Measurements from ENCODE around the gene CDO1.
A peak's percentile ranks its signal among the peaks of the same experiment; 100 is the strongest.
"Not testable (repeated sequence)": the region's sequence is repeated elsewhere in the genome, so short reads cannot be mapped to it uniquely, and the experiment has no call there.

The CDO1 gene

GRCh38 chr5:115829913-115830312, 13.5 kb upstream of the CDO1 start:
- DNase-seq (ENCODE audit: low read depth) = no peak

- DNase-seq (ENCODE audit: low read depth) = no peak
Observed at GRCh38 chr5:115825948-115826347, 9.5 kb upstream of the CDO1 start.

- DNase-seq (ENCODE audit: low read depth) = not testable (repeated sequence)
Observed at GRCh38 chr5:115824983-115825382, 8.5 kb upstream of the CDO1 start.

GRCh38 chr5:115820846-115821245, 4.4 kb upstream of the CDO1 start:
- no peak for DNase-seq (ENCODE audit: low read depth)

- DNase-seq (ENCODE audit: low read depth) = no peak
Observed at GRCh38 chr5:115818821-115819220, 2.4 kb upstream of the CDO1 start.

GRCh38 chr5:115817386-115817785, 927 bp upstream of the CDO1 start:
- no peak for DNase-seq (ENCODE audit: low read depth)

- DNase-seq (ENCODE audit: low read depth) = no peak
Observed at GRCh38 chr5:115815693-115816225, 700 bp downstream of the CDO1 start.

GRCh38 chr5:115815006-115815692, 1.3 kb downstream of the CDO1 start:
- DNase-seq (ENCODE audit: low read depth) = no peak

- DNase-seq (ENCODE audit: low read depth) = no peak
Observed at GRCh38 chr5:115813719-115814118, 2.7 kb downstream of the CDO1 start.

GRCh38 chr5:115812372-115812771, 4.1 kb downstream of the CDO1 start:
- no peak for DNase-seq (ENCODE audit: low read depth)

GRCh38 chr5:115811406-115811805, 5.1 kb downstream of the CDO1 start:
- no peak for DNase-seq (ENCODE audit: low read depth)

- DNase-seq (ENCODE audit: low read depth) = peak; percentile 38
Observed at GRCh38 chr5:115810761-115811160, 5.7 kb downstream of the CDO1 start.

GRCh38 chr5:115809946-115810345, 6.5 kb downstream of the CDO1 start:
- no peak for DNase-seq (ENCODE audit: low read depth)

- DNase-seq (ENCODE audit: low read depth) = not testable (repeated sequence)
Observed at GRCh38 chr5:115808066-115808465, 8.4 kb downstream of the CDO1 start.

GRCh38 chr5:115807654-115808052, 8.8 kb downstream of the CDO1 start:
- DNase-seq (ENCODE audit: low read depth) = no peak

- no peak for DNase-seq (ENCODE audit: low read depth)
Observed at GRCh38 chr5:115806986-115807653, 9.3 kb downstream of the CDO1 start.

- DNase-seq (ENCODE audit: low read depth) = no peak
Observed at GRCh38 chr5:115801984-115802383, 14.5 kb downstream of the CDO1 start.

GRCh38 chr5:115801152-115801551, 15.3 kb downstream of the CDO1 start:
- DNase-seq (ENCODE audit: low read depth) = no peak

GRCh38 chr5:115800108-115800507, 16.4 kb downstream of the CDO1 start:
- no peak for DNase-seq (ENCODE audit: low read depth)

- DNase-seq (ENCODE audit: low read depth) = no peak
Observed at GRCh38 chr5:115798252-115798651, 18.2 kb downstream of the CDO1 start.

GRCh38 chr5:115796656-115797055, 19.8 kb downstream of the CDO1 start:
- no peak for DNase-seq (ENCODE audit: low read depth)

GRCh38 chr5:115795700-115796099, 20.8 kb downstream of the CDO1 start:
- DNase-seq (ENCODE audit: low read depth) = no peak

GRCh38 chr5:115788440-115788839, 28.0 kb downstream of the CDO1 start:
- no peak for DNase-seq (ENCODE audit: low read depth)

- DNase-seq (ENCODE audit: low read depth) = no peak
Observed at GRCh38 chr5:115787426-115787825, 29.0 kb downstream of the CDO1 start.

Measured in non-pigmented ciliary epithelial cell (primary cell).